ENCODE measurements around the gene MAP1LC3B.

The MAP1LC3B gene

DNA sequence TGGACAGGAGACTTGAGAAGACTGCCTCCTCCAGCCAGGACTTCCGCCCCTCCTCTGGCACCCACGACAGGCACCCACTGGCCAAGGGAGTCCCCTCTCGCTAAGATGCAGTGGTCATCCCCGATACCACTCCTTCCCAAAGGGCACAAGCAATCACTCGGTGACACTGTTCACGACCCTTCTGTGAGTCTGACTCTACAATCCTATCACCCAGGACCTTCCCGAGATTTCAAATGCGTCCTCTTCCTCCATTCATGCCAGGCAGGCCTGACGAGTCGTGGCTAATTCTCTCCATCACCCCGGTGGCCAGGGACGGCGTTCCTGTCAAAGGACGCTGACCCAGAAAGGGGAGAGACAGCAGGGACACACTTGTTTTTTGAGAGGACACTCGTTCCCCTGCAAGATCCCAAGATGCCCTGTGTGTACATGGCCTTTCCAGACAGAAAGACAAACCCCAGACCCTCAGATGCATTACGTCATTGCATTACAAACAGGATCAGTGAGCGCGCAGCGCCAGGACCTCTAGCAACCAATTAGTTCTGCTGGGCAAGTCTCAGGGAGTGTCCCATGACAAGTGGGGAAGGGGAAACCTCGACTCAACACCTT, 20.8 kb upstream of the MAP1LC3B start:
- TF ChIP-seq TCF4 (CRISPR knock-in tag; IDR thresholded peaks at IDR 0.05; ENCODE audit: borderline replicate concordance) (peak; percentile 52; the same call in 1 of the 2 replicates), CREB5 (CRISPR knock-in tag; IDR thresholded peaks at IDR 0.05; ENCODE audit: low read depth) (peak; percentile 72; the same call in 1 of the 2 replicates), PATZ1 (CRISPR knock-in tag; IDR thresholded peaks at IDR 0.05; ENCODE audit: borderline replicate concordance) (no peak), ZNF70 (CRISPR knock-in tag; IDR thresholded peaks at IDR 0.05) (peak; percentile 59), SNAI2 (CRISPR knock-in tag; IDR thresholded peaks at IDR 0.05) (peak; percentile 83), PPARA (CRISPR knock-in tag; IDR thresholded peaks at IDR 0.05; ENCODE audit: borderline replicate concordance) (0 out of 2 replicates have a peak, but pooled peaks have one; percentile 23)
- ATAC-seq, result peak; percentile 31; the same call in 1 of the 3 replicates

DNA sequence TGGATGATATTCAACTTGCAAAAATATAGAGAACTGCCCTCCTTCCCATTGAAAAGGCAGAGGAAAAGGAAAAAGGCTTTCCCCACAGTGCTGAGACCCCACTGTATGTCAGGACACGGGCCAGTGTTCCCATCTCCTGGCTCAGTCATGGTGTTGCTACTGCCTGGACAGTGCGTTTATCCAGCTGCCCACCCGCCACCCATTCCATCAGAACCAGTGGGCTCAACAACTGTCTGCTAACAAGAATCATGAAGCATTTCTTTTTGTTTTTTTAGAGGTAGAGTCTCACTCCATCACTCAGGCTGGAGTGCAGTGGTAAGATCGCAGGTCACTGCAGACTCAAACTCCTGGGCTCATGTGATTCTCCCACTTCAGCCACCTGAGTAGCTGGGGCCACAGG, 19.8 kb upstream of the MAP1LC3B start:
- ATAC-seq, result no peak
- no peak for TF ChIP-seq GLIS3 (CRISPR knock-in tag; IDR thresholded peaks at IDR 0.05)
- TF ChIP-seq OSR1 (CRISPR knock-in tag; IDR thresholded peaks at IDR 0.05), result no peak
- no peak for TF ChIP-seq ZNF565 (CRISPR knock-in tag; conservative IDR thresholded peaks at IDR 0.05; ENCODE audit: low read depth)
- TF ChIP-seq ZC3H10 (CRISPR knock-in tag; IDR thresholded peaks at IDR 0.05), result no peak
- no peak for TF ChIP-seq ZNF70 (CRISPR knock-in tag; IDR thresholded peaks at IDR 0.05)

- no peak for ATAC-seq
- TF ChIP-seq GLIS3 (CRISPR knock-in tag; IDR thresholded peaks at IDR 0.05), result no peak
- no peak for TF ChIP-seq PATZ1 (CRISPR knock-in tag; IDR thresholded peaks at IDR 0.05; ENCODE audit: borderline replicate concordance)
- TF ChIP-seq ZNF565 (CRISPR knock-in tag; conservative IDR thresholded peaks at IDR 0.05; ENCODE audit: low read depth), result no peak
- no peak for TF ChIP-seq SNAI2 (CRISPR knock-in tag; IDR thresholded peaks at IDR 0.05)
- TF ChIP-seq OSR1 (CRISPR knock-in tag; IDR thresholded peaks at IDR 0.05), result no peak
- no peak for TF ChIP-seq RARB (CRISPR knock-in tag; IDR thresholded peaks at IDR 0.05)
- TF ChIP-seq ESRRG (CRISPR knock-in tag; IDR thresholded peaks at IDR 0.05), result no peak
- TF ChIP-seq CREB5 (CRISPR knock-in tag; IDR thresholded peaks at IDR 0.05; ENCODE audit: low read depth), result no peak
- TF ChIP-seq ARNTL (CRISPR knock-in tag; IDR thresholded peaks at IDR 0.05; ENCODE audit: borderline replicate concordance, low read depth), result no peak
These were observed 17.8 kb upstream of the MAP1LC3B start for GRCh38 chr16:87374313-87374712.

DNA sequence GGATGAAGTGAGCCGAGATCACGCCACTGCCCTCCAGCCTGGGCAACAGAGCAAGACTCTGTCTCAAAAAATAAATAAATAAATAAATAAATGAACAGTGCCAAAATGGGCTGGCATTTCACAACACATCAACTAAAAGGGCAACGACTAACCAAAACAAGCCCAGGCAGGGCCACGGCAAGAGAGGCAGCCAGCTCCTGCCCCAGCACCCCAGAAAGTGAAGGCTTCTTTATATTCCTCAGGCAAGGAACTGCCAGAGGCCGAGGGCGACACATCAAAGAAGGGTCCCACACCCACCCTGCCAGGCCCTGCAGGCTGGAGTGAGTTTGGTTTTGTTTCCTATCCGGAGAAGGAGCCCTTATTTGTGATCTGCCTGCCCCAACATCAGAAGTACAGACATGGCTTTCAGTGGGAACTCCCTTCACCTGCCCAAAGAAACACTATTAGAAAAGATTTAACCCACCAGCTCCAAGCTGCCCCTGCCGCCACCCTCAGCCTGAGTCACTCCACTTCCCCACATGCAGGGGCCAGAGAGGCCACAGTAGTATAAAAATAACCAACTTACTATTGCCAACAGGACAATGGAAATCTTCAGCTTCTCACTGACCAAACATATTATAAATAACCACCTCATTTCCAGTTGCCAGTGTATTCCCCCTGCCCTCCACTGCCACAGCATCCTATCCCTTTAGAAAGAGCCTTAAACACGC, 16.6 kb upstream of the MAP1LC3B start:
- ATAC-seq, result peak; percentile 31; the same call in 1 of the 3 replicates
- TF ChIP-seq OSR1 (CRISPR knock-in tag; IDR thresholded peaks at IDR 0.05) (no peak), RARB (CRISPR knock-in tag; IDR thresholded peaks at IDR 0.05) (no peak), ZFP30 (CRISPR knock-in tag; IDR thresholded peaks at IDR 0.05) (no peak)
- TF ChIP-seq, protein P1, sequence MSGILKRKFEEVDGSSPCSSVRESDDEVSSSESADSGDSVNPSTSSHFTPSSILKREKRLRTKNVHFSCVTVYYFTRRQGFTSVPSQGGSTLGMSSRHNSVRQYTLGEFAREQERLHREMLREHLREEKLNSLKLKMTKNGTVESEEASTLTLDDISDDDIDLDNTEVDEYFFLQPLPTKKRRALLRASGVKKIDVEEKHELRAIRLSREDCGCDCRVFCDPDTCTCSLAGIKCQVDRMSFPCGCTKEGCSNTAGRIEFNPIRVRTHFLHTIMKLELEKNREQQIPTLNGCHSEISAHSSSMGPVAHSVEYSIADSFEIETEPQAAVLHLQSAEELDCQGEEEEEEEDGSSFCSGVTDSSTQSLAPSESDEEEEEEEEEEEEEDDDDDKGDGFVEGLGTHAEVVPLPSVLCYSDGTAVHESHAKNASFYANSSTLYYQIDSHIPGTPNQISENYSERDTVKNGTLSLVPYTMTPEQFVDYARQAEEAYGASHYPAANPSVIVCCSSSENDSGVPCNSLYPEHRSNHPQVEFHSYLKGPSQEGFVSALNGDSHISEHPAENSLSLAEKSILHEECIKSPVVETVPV (CRISPR knock-in tag; IDR thresholded peaks at IDR 0.05), result no peak

GRCh38 chr16:87376660-87377059, 15.5 kb upstream of the MAP1LC3B start:
- no peak for ATAC-seq
- TF ChIP-seq PATZ1 (CRISPR knock-in tag; IDR thresholded peaks at IDR 0.05; ENCODE audit: borderline replicate concordance), result no peak
- TF ChIP-seq PPARA (CRISPR knock-in tag; IDR thresholded peaks at IDR 0.05; ENCODE audit: borderline replicate concordance), result no peak
- TF ChIP-seq ISL1 (CRISPR knock-in tag; IDR thresholded peaks at IDR 0.05), result no peak
- no peak for TF ChIP-seq CREB5 (CRISPR knock-in tag; IDR thresholded peaks at IDR 0.05; ENCODE audit: low read depth)
- no peak for TF ChIP-seq ZNF8 (CRISPR knock-in tag; IDR thresholded peaks at IDR 0.05)
- no peak for TF ChIP-seq ESRRG (CRISPR knock-in tag; IDR thresholded peaks at IDR 0.05)
- no peak for TF ChIP-seq ZNF70 (CRISPR knock-in tag; IDR thresholded peaks at IDR 0.05)
- TF ChIP-seq RARB (CRISPR knock-in tag; IDR thresholded peaks at IDR 0.05), result no peak
- TF ChIP-seq, protein P1 (CRISPR knock-in tag; IDR thresholded peaks at IDR 0.05), result no peak
- no peak for TF ChIP-seq ZC3H10 (CRISPR knock-in tag; IDR thresholded peaks at IDR 0.05)

Measured in SK-N-SH treated with all-trans-retinoic acid at 6 μM for 48 hours (cell line).